RWPE1 (cell line): Measurements from ENCODE around the gene NMNAT2.

Source experiments
- CTCF ChIA-PET: fragments of 350-600 bp; sonication (Branson Sonifier 250); formaldehyde crosslinking; extraction: SDS; loops from one replicate; lab custom pipeline; 2021; lab: Yijun Ruan, JAX
- POLR2A ChIA-PET: fragments of 400-600 bp; formaldehyde crosslinking; extraction: SDS; loops from one replicate; lab custom pipeline; 2020; ENCODE audit warnings: antibody characterized with exemption; ENCODE audit not compliant: low non-redundant PET; lab: Yijun Ruan, JAX
- DNase-seq: peaks from one replicate; pipeline ENCODE4 v3.0.0; 2012; ENCODE audit warnings: low spot score
- H3K27ac ChIP-seq: fragments of 450-650 bp; 2 replicates; pipeline ENCODE4 v1.5.1; 2017
- CTCF ChIP-seq: fragments of 450-650 bp; conservative IDR thresholded peaks from 2 replicates; pipeline ENCODE4 v1.5.1; 2017; ENCODE audit warnings: low read depth, mild to moderate bottlenecking

NMNAT2 gene

DNA sequence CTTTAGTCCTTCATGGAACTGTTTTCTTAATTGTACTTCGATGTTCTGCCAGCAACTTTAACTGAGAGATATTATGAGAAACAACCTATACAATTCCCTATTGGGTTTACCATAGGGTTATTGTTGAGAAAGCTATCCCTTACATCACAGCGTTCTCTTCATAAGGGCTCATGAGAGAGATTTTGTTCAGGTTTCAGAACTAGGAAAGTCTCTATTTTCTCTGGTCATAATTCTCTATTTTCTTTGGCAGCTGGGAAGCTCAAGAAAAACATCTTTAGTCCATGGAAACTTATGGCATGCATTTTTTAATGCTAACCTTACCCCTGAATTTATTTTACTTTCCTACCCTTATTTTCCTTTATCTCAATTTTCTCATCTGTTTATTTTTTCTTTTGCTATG lies 38.2 kb downstream of the NMNAT2 start:
- H3K27ac ChIP-seq, result no peak overlapping the region
- TF ChIP-seq CTCF, result no peak
- ChIA-PET CTCF (no interaction called here), POLR2A (no interaction called here)
- DNase-seq, result no peak

GRCh38 chr1:183375381-183375780 lies 42.8 kb downstream of the NMNAT2 start:
- no peak for TF ChIP-seq CTCF
- DNase-seq, result no peak
- POLR2A ChIA-PET, result no interaction called here
- CTCF ChIA-PET, result no interaction called here
- no peak overlapping the region for H3K27ac ChIP-seq

DNA sequence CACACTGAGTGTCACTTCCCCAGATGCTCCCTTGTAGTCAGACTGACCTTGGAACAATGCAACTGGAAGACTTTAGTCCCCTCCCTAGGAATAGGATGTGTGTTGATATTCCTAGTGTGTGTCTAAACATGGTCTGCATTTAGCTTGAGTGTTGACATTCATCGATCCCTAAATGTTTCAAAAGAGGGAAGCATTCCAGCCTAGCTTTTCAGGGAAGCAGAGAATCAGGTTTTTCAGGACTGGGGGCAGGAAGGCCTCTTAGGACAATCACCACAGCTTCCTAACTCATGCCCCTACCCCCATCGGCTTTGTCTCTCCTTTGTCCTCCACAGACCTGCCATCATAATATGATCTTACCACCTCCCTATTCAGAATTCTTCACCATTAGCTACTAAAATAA lies 43.4 kb downstream of the NMNAT2 start:
- ChIA-PET CTCF (no interaction called here), POLR2A (no interaction called here)
- H3K27ac ChIP-seq, result no peak overlapping the region
- no peak for TF ChIP-seq CTCF
- no peak for DNase-seq

DNA sequence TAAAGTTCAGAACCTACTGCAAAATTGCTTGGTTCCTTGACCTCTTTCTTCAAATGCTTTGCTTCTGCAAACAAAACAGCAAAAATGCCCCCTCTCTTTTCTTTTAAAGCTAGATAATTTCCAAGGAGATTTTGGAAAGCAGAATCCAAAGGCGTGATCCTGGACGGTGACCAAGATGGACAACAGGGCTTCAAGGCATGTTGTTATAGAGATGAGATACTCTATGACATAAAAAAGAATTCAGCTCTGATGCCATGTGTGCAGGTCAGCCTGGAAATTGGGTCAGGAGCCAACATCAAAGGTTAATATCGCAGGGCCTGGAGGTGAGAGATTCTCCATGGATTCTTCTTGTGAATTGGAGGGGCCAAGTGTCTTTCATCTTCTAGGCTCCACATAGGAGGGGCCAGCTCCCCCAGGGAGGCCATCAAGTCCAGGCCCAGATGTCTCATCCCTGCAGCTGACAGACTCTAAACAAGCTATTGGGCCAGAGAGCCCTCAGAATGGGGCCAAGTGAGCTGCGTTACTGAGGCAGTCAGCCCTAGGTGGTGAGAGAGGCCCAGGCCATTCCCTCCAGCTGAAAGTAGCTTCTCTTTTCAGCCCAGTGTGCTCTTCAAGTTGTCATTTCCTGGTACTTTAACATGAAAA lies 45.5 kb downstream of the NMNAT2 start:
- CTCF ChIA-PET, result interaction anchor here (0.8 kb wide), 1 partner anchor 12 kb away, joined by 3 read pairs; no protein-coding TSS in a partner anchor
- no peak for DNase-seq
- no peak overlapping the region for H3K27ac ChIP-seq
- TF ChIP-seq CTCF, result no peak
- POLR2A ChIA-PET, result no interaction called here

DNA sequence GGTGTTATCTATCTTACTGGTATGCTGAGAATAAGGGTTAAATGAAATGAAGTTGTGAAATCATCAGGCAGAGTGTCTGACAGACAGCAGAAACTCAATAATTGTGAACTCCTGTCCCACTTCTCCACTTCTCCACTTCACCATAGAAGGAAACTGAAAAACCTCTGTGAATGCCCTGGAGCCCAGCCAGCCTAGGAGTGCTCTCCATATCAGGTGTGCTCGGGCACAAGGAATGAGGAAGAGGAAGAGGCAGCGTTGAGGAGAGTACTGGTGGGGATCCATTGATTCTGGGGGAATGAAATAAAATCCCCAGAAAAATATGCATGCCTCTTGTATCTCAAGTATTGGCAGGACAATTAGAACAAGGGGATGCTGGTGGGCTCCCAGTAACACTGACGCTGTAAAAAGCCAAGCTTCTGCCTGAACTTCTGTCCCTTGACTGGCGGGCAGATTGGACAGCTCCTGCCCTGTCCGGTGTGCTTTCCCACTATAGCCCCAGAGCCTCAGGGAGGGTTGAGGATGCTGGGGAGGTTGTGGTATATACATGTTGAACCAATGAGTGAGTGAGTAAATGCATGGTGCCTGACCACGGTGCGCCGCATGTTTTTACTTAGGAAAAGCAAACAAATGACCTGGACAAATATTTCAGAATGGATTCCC lies 47.7 kb downstream of the NMNAT2 start:
- ChIA-PET POLR2A (no interaction called here), CTCF (no interaction called here)
- DNase-seq, result no peak
- TF ChIP-seq CTCF, result no peak
- no peak overlapping the region for H3K27ac ChIP-seq

- DNase-seq, result no peak
- no peak overlapping the region for H3K27ac ChIP-seq
- TF ChIP-seq CTCF, result no peak
- CTCF ChIA-PET, result no interaction called here
- POLR2A ChIA-PET, result no interaction called here
Measured at GRCh38 chr1:183368213-183369108, 49.7 kb downstream of the NMNAT2 start.
